ENCODE results near the gene CNTNAP5.

CNTNAP5 gene

DNA sequence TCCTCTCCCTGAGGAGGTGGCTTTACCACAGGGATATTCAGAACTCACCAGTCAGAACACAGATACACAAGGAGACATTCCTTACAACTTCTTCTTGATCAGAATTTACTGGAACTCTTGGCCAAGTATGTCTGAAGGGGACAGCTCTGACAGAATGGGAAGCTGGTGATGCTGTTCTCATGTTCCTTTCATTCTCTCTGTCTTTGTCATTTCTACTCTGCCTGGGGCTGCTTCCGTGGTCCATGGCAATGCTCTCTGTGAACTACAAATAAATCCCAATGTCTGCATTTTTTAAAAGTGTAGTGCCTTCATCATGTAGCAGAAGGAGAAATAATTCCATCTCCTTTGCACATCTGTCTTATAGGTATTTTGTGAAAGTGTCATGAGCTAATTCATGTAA is 730.3 kb downstream of the CNTNAP5 start:
- no peak for TF ChIP-seq CTCF (IDR thresholded peaks at IDR 0.05; ENCODE audit: control extremely low read depth, extremely low read depth, low read depth, missing control alignments)
- ChIA-PET CTCF (no interaction called here), POLR2A (no interaction called here)
- no peak for DNase-seq (ENCODE audit: extremely low spot score)

DNA sequence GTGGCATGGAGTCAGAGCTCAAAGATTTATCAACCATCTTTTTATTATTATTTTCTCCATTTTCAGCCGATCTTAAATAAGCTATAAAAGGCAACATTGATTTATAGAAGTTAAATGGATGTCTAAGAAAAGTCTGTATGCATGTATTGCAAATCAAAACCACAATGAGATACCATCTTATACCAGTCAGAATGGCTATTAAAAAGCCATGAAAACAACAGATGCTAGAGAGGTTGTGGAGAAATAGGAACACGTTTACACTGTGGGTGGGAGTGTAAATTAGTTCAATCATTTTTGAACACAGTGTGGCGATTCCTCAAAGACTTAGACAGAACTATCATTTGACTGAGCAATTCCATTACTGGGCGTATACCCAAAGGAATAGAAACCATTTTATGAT is 731.0 kb downstream of the CNTNAP5 start:
- CTCF ChIA-PET, result no interaction called here
- no peak for DNase-seq (ENCODE audit: extremely low spot score)
- TF ChIP-seq CTCF (IDR thresholded peaks at IDR 0.05; ENCODE audit: control extremely low read depth, extremely low read depth, low read depth, missing control alignments), result no peak
- POLR2A ChIA-PET, result no interaction called here

- POLR2A ChIA-PET, result no interaction called here
- TF ChIP-seq CTCF (IDR thresholded peaks at IDR 0.05; ENCODE audit: control extremely low read depth, extremely low read depth, low read depth, missing control alignments), result no peak
- CTCF ChIA-PET, result interaction anchor here (0.8 kb wide), 1 partner anchor 10 kb away, joined by 3 read pairs; no protein-coding TSS in a partner anchor
- DNase-seq (ENCODE audit: extremely low spot score), result no peak
These were observed 737.3 kb downstream of the CNTNAP5 start for GRCh38 chr2:124762388-124762787.

DNA sequence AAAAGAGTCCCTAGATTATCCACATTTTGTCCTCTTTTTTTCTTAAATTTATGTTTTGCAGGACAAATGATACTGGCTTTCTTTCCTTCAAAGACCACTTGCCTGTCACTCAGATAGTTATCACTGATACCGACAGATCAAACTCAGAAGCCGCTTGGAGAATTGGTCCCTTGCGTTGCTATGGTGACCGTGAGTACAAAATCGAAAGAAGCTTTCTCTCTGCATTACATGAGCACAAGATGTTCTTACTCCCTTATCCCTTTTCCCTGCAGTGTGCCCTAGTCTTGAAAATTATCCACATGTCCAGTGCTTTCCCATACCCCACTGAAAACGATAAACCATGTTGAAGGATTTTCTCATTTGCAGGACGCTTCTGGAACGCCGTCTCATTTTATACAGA is 738.5 kb downstream of the CNTNAP5 start:
- DNase-seq (ENCODE audit: extremely low spot score), result no peak
- CTCF ChIA-PET, result interaction anchor here (1.3 kb wide), 1 partner anchor 53 kb away, joined by 3 read pairs; no protein-coding TSS in a partner anchor
- POLR2A ChIA-PET, result no interaction called here
- no peak for TF ChIP-seq CTCF (IDR thresholded peaks at IDR 0.05; ENCODE audit: control extremely low read depth, extremely low read depth, low read depth, missing control alignments)

- no peak for DNase-seq (ENCODE audit: extremely low spot score)
- ChIA-PET CTCF (interaction anchor here (1.0 kb wide), 1 partner anchor 10 kb away, joined by 3 read pairs; no protein-coding TSS in a partner anchor), POLR2A (no interaction called here)
- no peak for TF ChIP-seq CTCF (IDR thresholded peaks at IDR 0.05; ENCODE audit: control extremely low read depth, extremely low read depth, low read depth, missing control alignments)
These were observed 749.7 kb downstream of the CNTNAP5 start for GRCh38 chr2:124774781-124775180.

- ChIA-PET POLR2A (no interaction called here), CTCF (interaction anchor here (1.0 kb wide), 1 partner anchor 36 kb away, joined by 3 read pairs; no protein-coding TSS in a partner anchor)
- DNase-seq (ENCODE audit: extremely low spot score), result no peak
- no peak for TF ChIP-seq CTCF (IDR thresholded peaks at IDR 0.05; ENCODE audit: control extremely low read depth, extremely low read depth, low read depth, missing control alignments)
These were observed 751.2 kb downstream of the CNTNAP5 start for GRCh38 chr2:124776332-124776731.

GRCh38 chr2:124778076-124778475 is 753.0 kb downstream of the CNTNAP5 start:
- TF ChIP-seq CTCF (IDR thresholded peaks at IDR 0.05; ENCODE audit: control extremely low read depth, extremely low read depth, low read depth, missing control alignments), result no peak
- ChIA-PET CTCF (no interaction called here), POLR2A (no interaction called here)
- DNase-seq (ENCODE audit: extremely low spot score), result no peak

Measured in GM10248 (cell line).